HT-29 (cell line): Measurements from ENCODE around the gene FBLN1. TPM values are rescaled to one million over a fixed set of nuclear protein-coding genes. Genes with fewer than 3 reads are reported as not detected.
"Not testable (repeated sequence)": the region's sequence is repeated elsewhere in the genome, so short reads cannot be mapped to it uniquely, and the experiment has no call there.

ENCODE experiments used
- DNase-seq: peaks from one replicate; pipeline ENCODE4 v3.0.0-alpha.2; 2015; ENCODE audit warnings: low spot score
- total RNA-seq: library from RNA; depleted of rRNA; stranded (reverse); fragments of >200 nt; shearing (Covaris generic); gene quantifications from 2 replicates; pipeline ENCODE4 v1.2.3, GENCODE V29; 2014

Gene FBLN1
- total RNA-seq, 1 experiment from 2014 or later: 0.43 TPM

GRCh38 chr22:45475851-45476514, 26.7 kb upstream of the FBLN1 start:
- no peak for DNase-seq

GRCh38 chr22:45476814-45477213, 25.9 kb upstream of the FBLN1 start:
- no peak for DNase-seq

GRCh38 chr22:45477366-45478107, 25.1 kb upstream of the FBLN1 start:
- no peak for DNase-seq

DNA sequence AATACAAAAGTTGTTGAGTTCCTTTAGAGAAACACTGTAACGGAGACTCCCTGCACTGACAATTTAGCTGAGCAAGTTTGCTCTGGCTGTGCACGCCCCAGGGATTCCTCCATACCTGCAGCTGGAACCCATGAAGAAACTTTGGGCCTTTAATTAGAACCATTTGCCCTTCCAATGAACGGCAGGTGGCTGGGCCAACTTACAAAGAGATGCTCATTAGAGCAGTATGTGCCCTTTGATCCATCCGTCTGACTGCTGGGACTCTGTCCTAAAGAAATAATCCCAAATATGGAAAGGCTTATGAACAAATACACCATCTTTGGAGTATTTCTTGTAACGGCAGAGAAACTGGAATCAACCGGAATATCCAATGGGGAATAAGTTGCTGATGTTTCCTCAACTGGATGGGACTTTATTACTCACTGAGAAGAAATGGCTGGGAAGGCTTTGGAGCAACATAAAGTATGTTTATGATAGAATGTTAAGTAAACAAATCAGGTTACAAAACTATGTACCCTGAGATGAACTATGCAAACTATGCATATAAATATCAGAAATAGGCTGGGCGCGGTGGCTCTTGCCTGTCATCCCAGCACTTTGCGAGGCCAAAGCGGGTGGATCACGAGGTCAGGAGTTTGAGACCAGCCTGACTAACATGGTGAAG, 24.4 kb upstream of the FBLN1 start:
- DNase-seq: no peak

DNA sequence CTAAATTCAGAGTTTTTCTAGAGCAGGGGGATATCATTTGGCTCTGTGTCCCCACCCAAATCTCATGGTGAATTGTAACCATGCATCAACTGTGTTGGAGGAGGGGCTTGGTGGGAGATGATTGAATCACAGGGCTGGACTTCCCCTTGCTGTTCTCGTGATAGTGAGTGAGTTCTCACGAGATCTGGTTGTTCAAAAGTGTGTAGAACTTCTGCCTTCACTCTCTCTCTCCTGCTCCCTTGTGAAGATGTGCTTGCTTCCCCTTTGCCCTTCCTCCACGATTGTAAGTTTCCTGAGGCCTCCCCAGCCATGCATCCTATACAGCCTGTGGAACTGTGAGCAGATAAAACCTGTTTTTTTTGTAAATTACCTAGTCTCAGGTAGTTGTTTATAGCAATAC, 22.0 kb upstream of the FBLN1 start:
- no peak for DNase-seq

DNA sequence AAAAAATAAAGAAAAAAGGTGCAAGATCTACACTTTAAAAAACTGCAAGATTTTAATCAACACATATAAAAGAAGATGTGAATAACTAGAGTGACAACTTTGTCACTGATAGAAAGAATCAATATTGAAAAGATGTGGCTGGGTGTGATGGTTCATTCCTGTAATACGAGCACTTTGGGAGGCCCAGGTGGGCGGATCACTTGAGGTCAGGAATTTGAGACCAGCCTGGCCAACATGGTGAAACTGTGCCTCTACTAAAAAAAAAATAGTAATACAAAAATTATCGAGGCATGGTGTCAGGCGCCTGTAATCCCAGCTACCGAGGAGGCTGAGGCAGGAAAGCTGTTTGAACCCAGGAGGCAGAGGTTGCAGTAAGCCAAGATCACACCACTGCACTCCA, 21.0 kb upstream of the FBLN1 start:
- DNase-seq: no peak

GRCh38 chr22:45482169-45482568, 20.5 kb upstream of the FBLN1 start:
- no peak for DNase-seq

DNA sequence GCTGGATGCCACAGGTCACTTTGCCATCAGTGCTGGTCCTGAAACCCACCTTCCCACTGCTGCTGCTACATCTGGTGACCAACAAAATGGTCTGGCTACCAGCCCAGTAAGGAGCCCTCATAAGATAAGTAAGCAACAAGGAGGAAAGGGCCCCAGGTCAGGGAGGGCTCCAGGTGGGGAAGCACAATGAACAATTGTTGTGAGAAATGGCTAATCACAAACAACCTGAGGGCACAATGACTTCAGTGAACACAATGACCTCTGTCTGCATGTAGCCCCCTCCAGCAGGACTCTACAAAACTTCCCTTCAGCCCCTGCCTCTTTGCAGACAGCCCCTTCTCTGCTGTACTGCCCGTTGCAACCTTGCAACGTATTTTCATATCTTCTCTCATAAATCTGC, 19.4 kb upstream of the FBLN1 start:
- DNase-seq: no peak

- DNase-seq: no peak
Observed at GRCh38 chr22:45483918-45484499, 18.7 kb upstream of the FBLN1 start.

GRCh38 chr22:45484742-45485141, 17.9 kb upstream of the FBLN1 start:
- no peak for DNase-seq

DNA sequence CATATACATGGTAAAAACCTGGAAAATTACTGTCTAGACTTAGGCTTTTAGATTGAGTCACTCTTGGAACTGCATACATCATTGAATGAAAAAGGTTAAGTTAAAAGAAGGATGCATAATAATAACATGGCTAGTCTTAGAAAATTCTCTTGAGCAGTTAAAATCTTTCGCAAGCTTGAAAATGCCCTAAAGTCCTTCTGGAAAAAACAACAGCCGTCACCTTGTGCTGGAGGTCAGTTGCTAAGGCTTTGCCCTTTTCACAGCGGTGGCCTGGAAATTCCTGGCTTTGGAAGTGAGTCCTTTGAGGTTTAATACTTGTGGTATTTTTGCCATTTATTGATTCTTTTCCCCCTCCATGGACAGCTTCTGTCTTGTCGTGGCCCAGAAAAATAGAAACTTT, 17.4 kb upstream of the FBLN1 start:
- no peak for DNase-seq

- no peak for DNase-seq
Observed at GRCh38 chr22:45488764-45489370, 13.8 kb upstream of the FBLN1 start.

DNA sequence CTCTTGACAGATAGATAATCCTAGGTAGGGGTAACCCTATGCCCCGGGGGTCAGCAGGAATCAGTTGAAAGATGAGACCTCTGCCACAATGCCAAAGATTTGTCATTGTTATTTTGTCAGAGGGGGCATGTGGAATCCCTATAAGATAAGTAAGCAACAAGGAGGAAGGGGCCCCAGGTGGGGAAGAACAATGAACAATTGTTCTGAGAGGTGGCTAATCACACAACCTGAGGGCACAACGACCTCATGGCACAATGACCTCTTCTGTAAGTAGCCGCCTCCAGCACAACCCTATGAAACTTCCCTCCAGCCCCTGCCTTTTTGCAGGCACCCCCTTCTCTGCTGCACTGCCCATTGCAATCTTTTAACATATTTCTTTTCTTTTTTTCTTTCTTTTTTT, 11.8 kb upstream of the FBLN1 start:
- no peak for DNase-seq

- no peak for DNase-seq
Observed at GRCh38 chr22:45491841-45492240, 10.8 kb upstream of the FBLN1 start.

- DNase-seq: no peak
Observed at GRCh38 chr22:45493286-45493771, 9.4 kb upstream of the FBLN1 start.

- DNase-seq: not testable (repeated sequence)
Observed at GRCh38 chr22:45494306-45494705, 8.4 kb upstream of the FBLN1 start.

GRCh38 chr22:45495616-45496015, 7.1 kb upstream of the FBLN1 start:
- not testable (repeated sequence) for DNase-seq

DNA sequence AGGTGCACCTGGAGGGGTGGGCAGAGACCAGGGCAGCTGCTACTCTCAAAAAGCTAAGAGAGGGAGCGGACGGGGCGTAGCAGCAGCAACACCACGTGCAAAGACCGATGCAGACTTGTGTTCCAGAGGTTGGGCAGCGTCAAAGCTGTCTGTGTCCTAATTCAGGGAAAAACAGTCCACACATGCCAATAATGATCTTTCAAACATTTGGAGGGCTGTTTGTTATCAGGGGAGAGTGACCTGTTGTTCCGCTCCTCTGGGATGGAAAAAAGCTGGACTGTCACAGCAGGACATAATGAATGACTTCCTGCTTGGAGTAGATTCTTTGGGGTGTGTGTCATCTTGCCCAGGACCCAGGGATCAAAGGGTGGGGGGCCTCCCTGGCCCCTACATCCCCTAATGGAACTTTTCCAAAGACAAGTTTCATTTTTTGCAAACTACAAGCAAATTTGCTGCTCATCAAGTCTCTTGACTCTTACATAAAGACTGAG, 6.2 kb upstream of the FBLN1 start:
- no peak for DNase-seq

DNA sequence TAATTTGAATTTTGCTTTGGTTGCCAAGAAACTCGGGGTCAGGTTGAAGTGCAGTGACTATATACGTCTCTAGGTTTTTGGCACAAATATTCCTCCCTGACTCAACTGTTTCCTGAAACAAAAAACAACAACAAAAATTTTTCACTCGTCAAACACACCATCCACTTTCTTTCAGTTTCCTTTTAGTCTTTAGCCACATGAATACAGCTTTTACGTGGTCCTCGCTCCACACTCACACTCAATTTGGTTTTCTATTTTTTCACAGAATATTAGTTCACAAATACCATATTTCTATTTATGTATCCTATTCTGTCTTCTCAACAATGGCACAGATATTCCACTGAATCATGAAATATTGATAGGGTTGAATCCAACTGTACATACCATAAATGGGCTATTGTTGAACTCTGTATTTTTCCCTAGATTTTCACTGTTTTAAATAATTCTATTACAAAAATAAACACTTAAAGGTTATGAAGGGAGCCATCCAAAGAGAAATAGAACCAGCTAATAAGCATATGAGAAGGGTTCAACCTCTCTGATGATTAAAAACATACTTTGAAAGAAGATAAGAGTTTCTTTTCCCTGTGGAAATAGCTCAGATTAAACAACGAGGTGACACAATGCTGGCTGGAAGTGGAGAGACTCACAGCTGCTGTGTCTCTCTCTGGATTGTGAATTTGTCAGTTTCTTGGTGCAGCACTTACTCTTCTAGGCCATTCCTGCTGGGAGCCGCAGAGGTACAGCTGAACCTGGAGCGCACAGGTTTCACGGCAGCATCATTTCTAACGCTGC, 5.1 kb upstream of the FBLN1 start:
- DNase-seq: no peak

- DNase-seq: no peak
Observed at GRCh38 chr22:45499746-45500145, 2.9 kb upstream of the FBLN1 start.
